Activated CD4-positive, alpha-beta T cell treated with anti-CD3 and anti-CD28 coated beads, Interleukin-2, amount 50 U/mL, for 4 hours (primary cell): ENCODE data around the gene PDE4B.
"Not testable (repeated sequence)": the region's sequence is repeated elsewhere in the genome, so short reads cannot be mapped to it uniquely, and the experiment has no call there.

Experiments used
- DNase-seq, 2 experiments: peaks; one replicate each; pipeline ENCODE4 v3.0.0-alpha.2; 2020

Gene PDE4B

DNA sequence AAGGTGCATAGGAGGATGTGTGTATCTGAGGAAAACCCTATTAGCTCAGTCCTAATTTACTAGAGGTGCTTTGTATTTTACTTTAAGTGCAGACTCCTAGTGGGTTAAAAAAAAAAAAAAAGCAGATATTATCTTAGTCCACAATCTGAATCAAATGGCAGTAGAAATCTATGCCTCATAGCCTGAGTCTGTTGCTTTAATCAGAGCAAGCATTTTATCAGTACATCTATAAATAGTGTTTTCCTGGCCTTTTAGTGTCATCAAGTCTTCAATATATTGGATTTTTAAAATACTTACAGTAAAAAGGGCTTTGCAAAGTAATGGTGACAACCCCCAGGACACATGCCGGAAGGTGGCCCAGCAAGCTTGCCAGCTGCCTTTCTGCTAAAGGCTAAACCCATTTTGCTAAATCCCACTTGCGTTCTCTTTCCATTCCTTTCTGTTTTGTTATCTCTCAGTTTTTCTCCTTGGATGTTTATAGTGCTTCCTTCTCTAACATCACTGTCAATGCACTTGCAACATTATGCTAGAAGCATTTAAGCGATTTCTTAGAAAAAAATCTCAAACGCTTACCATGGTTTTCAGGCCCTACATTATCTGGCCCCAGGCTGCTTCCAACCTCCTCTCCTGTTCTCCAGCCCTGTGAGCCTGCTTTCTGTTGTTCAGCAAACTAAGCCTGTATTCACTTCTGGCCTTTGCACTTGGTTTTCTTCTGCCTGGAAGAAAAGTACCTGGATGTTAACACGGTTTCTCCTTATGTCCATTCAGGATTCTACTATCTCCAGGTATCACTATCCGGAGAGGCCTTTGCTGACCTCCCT lies 206.3 kb downstream of the PDE4B start:
- no peak for DNase-seq

DNA sequence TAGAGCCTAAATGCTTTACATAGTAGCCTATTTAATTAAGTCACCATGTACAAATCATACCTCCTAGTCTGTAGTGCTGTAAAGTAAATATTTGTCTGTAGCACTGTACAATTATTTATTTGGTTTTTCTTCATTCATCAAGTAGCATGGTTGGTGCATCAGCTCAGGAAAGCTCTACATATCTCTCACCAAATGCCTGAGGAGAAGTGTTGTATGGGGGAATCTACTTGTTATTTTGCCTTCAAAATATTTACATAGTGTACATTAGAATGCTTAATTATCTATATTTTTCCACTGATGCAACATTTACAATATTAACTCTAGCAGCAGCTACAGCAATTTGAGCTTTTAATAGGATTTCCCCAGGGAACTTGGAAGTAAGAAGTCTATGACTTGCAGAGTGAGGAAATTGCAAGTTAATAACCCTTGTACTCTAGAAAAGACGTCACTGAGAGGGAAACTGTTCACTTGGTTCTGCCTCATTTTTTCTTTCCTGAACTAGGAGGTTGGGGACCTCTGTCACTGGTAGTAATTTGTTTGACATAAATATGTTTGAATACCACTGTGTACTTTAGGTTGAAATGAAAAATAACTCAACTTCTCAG lies 207.4 kb downstream of the PDE4B start:
- no peak for DNase-seq

DNA sequence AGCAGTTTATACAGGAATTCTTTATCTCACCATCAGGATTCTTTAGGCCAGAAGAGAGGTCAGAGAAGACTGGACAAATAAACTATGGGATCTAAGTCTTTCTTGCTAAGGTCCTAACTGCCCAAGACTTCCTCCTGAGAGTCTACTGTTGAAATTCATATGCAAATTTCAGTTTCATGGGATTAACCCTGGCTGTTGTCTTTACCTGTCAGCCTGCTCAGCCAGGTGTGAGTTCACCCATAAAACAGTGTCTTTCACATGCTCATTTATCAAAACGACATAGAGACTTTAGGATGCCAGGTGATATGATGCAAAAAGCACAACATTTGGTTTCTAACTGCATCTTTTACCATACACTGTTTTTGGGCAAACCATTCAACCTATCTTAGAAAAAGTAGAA lies 211.0 kb downstream of the PDE4B start:
- DNase-seq, result no peak

DNA sequence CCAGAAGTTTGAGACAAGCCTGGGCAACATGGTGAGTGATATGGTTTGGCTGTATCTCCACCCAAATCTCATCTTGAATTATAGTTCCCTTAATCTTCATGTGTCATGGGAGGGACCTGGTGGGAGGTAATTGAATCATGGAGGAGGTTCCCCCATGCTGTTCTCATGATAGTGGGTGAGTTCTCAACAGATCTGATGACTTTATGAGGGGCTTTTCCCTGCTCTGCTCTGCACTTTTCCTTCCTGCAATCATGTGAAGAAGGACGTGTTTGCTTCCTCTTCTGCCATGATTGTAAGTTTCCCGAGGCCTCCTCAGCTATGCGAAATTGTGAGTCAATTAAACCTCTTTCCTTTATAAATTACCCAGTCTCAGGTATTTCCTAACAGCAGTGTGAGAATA lies 213.8 kb downstream of the PDE4B start:
- DNase-seq, result not testable (repeated sequence)

DNA sequence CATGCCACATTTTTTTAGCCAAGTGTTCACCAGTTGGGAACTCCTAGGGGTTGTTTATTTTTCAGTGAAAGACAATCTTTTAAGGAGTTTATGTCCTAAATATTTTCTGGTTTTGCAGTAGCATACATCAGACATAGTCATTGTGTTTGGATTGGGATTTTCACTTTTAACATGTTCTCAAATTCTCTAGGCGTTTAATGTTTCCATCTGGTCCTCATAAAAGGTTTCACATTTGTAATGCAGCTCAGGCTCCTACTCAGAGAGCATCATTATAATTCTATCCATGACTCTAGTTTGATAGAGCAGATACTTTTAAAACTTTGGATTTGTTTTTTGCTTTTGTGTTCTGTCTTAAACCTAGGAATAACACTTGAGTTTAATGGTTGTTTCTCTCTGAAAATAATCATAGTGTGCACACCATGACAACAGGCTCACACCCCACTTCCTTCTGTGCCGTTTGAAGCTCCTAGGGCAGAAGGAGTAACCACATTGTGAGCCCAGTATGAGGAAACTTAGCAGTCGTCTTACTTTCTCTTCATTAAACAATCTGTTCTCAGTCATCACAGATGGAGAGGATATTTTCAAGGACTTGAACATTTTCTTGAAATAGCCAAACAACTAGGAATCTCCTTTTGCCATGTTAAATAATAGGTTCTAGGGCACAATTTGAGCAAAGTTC lies 219.6 kb downstream of the PDE4B start:
- no peak for DNase-seq

DNA sequence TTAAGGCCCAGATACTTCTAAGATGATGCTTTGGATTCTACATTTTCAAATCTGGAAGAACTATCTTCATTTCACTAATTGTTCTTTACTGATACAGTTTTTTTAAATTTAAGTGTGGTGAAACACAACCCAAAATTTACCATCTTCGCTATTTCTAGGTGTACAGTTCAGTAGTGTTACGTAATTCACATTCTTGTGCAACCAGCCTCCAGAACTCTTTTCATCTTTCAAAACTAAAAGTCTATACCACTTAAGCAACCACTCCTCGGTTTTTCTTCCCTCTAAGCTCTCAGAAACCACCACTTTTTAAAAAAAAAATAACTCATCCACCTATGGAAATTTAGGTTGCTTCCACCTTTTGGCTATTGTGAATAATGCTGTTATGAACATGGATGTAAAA lies 220.7 kb downstream of the PDE4B start:
- no peak for DNase-seq

DNA sequence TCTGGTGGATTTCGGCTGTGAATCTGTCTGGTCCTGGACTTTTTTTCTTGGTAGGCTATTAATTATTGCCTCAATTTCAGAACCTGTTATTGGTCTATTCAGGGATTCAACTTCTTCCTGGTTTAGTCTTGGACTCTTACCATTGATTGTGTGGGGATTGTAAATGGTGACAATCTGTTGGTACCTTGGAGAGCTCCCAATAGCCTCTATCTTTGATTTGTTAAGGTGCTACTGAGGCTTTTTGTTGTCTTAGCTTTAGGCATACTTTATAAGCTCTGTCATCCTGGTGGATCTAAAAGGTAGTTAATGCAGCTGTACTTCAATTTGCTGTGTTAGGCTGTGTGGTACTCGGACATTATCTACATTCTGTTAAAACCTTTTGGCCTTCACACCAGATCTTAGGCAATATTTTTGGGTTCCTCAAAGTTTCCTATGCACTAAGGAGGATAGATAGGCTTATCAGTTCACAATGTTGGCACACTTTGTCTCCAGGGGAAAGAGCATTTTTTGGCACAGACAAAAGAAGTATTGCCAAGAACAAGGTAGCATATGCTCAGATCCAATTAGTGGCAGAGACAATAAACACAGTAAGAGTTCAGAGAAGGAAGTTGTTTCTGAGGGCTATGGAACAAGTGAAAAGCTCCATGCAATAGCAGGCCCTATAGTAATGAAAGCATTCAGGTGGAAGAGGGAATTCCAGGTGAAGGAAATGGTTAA lies 230.4 kb downstream of the PDE4B start:
- DNase-seq, result no peak

DNA sequence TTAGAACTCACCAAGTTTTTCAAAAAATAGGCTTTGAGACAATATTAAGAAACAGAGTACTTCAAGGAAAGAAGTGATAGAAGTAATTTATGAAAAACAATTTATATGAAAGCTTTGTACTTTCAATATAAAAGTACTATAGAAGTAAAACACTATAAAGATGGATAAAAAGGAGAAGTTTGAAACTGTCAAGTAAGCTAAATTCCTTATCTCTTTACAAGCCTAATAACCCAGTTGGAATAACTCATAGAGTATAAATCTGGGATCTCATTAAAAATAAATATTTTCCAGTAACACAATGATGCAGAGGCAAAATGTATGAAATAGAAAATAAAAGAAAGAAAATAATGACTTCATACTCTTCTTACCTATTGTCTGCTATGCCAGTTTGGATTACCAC lies 232.5 kb downstream of the PDE4B start:
- DNase-seq, result no peak

DNA sequence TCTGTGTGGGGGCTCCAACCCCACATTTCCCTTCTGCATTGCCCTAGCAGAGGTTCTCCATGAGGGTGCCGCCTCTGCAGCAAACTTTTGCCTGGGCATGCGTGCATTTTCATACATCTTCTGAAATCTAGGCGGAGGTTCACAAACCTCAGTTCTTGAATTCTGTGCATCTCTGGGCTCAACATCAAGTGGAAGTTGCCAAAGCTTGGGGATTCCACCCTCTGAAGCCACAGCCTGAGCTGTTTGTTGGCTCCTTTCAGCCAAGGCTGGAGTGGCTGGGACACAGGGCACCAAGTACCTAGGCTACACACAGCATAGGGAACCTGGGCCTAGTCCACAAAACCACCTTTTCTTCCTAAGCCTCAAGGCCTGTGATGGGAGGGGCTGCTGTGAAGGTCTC lies 235.3 kb downstream of the PDE4B start:
- no peak for DNase-seq

DNA sequence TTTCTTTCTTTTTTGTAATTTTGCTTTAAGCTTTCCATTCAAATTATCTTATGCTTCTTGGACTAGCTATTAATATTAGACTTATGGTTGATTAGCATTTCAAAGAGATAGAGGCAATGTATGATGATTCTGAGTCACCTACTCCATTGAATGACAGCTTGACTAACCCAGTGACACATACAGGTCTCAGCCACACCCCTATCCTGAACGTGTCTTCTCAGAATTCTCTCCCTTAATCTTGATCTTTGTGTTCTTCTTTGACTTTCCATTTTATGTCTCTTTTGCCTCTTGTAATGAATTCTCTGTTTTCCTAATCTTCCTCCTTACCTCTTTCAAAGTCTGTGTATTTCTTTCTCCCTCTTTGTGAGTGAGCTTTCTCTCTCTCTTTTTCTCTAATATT lies 241.1 kb downstream of the PDE4B start:
- DNase-seq, result no peak

DNA sequence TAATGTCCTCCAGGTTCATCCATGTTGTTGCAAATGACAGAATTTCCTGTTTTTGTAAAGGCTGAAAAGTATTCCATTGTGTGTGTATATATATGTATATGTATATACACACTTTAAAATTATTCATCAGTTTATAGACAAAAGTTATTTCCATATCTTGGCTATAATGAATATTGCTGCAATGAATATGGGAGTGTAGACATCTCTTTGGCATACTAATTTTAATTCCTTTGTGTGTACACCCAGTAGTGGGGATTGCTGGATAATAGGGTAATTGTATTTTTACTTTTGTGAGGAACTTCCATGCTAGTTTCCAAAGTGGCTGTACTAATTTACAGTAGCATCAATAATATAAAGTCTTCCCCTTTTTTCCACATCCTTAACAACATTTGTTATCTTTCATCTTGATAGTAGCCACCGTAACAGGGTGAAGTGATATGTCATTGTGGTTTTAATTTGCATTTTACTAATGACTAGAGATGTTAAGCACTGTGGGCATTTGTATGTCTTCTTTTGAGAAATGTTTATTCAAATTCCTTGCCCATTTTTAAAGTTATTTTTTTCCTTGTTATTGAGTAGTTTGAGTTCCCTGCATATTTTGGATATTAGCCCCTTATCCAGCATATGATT lies 243.0 kb downstream of the PDE4B start:
- DNase-seq, result no peak

DNA sequence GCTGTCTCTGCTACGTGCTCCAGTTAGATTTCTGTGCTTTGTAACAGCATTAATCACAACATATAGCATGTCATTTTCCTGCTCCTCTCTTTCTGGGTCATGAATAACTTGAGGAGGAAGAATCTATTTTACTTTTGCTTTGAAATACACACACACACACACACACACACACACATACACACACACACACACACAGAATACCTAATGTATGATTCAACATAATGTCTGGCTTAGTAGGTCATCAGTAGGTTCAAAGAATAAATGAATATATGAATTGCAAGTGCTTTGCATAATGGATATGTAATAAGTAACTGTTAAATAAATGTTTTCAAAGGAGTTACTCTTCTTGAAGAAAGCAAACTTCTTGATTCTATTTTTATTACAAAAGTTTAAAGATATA lies 249.0 kb downstream of the PDE4B start:
- no peak for DNase-seq

DNA sequence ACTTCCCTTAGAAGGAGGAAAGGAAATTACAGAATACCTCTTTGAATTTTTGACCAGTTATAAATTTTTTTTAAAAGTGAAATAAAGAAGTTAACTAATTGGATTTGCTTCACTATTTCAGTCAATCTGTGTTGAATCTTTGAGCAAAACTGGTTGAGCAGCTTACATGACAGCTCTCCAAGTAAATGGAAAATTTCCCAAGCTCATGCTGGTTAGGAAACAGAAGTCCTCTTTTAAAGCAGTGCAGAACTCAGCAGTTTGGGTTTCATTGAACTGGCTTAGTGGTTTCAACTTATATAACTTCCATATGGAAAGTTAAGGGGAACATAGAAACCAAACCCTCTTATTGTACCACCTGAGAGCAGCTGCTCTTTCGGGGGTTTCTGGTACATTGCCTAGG lies 250.5 kb downstream of the PDE4B start:
- no peak for DNase-seq

DNA sequence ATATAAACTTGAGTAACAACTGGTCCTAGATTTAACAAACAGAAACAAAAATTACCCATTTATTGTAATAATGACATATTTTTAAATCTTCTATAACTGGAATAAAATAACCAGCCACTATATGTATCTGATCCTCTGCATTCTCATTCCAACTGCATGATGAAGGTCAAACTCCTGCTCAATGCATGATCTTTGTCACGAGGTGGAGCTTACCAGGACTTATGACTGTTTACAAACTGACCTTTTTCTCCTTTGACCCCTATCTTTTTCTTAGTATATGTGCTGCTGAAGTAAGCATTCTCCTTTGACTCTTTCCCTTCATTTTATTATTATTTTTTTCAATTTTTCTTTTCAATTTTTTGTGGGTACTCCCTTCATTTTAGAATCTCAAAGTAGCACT lies 252.2 kb downstream of the PDE4B start:
- no peak for DNase-seq

DNA sequence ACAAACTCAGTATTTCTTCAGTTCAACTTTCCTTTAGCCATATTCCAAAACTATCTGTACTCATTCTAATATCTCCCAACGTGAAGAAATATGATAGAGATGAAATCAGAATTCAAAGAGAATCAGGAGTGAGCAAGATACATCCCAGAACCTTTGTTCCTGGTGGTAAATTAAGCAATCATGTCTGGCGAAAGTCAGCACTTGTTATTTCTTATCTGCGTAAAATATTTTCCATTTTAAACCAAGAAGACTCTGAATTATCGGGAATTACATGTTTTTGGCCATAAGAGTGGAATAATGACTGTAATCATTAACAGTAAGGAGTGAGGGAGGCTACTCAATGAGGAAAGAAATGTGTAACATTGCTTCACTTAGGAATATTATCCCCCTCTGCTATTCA lies 253.7 kb downstream of the PDE4B start:
- no peak for DNase-seq

DNA sequence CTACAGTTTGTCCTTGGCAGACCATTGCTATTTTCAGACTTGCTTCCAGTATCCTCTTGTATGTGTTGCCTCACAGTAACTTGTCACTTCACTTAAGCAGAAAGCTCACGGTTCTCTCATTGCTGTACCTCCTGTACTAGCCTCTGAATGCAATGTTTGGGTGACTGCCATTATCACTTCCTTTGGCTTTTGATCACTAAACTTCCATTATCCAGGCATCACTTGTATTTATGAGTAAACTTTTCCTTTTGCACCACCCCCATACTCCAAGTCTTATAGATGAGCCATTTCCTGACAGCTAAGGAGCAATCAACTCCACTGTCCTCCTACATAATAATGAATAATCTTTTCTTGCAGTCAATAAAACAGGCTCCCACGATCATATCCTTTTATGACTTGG lies 255.3 kb downstream of the PDE4B start:
- DNase-seq, result no peak

DNA sequence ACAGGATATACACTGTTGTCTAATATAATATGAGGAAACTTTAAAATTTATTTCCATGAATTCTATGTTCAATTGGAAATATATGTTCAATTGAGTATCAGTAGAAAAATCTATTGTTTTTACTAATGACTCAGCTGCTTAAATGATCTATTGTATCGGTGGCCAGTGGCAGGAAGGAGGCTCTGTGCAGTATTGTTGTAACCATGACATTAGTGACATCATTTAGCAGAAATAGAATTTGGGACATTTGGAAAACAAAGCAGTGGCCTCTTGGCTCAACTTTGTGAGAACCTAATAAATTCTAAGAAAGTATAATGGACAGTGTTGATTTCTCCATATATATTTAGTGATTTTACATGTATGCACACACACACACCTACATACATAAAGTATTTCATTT lies 257.4 kb downstream of the PDE4B start:
- no peak for DNase-seq

DNA sequence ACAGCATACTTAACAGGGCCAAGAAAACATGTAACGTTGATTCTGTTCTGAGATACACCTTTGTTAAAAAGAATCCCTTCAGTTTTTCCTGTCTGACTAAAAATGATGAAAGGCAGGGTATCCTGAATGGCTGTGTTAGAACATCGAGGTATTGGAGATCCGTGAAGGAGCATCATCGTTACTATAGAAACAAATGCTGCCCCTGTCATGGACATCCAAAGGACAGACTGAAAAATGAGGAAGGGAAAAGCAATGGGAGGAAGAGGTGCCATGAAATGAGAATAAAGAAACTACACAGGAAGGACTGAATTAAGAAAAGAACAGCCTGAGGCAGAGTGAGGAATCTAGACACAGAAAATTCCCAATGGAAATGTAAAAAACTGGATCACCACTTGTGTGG lies 257.9 kb downstream of the PDE4B start:
- no peak for DNase-seq

DNA sequence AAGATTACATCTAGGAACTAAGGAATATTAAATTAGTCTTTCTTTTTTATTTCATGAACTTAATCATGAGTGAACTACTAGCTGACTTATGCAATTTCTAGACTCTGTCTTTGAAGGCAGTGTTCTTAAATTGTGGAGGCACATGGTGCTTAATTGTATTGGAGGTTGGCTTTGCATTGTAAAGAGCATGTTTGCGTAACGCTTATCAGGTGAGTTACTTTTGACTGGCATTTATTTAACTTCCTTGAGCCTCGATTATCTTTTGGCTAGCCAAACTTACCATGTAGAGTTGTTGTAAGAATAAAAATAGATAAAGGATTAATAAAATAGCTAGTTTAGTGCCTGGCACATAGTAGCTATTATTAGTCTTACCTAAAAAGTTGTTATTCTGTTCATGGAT lies 262.4 kb downstream of the PDE4B start:
- DNase-seq, result no peak

DNA sequence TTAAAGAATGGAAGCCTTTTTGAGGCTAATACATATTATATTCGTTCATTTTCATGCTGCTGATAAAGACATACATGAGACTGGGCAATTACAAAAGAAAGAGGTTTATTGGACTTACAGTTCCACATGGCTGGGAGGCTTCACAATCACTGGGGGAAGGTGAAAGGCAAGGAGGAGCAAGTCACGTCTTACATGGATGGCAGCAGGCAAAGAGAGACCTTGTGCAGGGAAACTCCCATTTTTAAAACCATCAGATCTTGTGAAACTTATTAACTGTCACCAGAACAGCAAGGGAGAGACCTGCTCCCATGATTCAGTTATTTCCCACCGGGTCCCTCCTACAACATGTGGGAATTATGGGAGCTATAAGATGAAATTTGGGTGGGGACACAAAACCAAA lies 264.8 kb downstream of the PDE4B start:
- DNase-seq, result not testable (repeated sequence)

DNA sequence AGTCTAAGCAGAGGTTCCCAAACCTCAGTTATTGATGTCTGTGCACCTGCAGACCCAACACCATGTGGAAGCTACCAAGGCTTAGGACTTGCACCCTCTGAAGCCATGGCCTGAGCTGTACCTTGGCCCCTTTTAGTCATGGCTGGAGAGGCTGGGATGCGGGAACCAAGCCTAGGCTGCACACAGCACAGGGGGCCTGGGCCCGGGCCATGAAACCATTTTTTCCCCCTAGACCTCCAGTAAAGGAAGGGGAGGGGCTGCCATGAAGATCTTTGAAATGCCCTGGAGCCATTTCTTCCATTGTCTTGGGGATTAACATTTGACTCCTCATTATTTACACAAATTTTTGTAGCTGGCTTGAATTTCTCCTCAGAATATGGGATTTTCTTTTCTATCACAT lies 265.9 kb downstream of the PDE4B start:
- no peak for DNase-seq

DNA sequence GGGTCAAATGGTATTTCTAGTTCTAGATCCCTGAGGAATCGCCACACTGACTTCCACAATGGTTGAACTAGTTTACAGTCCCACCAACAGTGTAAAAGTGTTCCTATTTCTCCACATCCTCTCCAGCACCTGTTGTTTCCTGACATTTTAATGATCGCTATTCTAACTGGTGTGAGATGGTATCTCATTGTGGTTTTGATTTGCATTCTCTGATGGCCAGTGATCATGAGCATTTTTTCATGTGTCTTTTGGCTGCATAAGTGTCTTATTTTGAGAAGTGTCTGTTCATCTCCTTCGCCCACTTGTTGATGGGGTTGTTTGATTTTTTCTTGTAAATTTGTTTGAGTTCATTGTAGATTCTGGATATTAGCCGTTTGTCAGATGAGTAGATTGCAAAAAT lies 274.5 kb downstream of the PDE4B start:
- DNase-seq, result not testable (repeated sequence)
